Muscle of leg (tissue), 11 donors: ENCODE results near the gene SYNGR1. TPM values are rescaled to one million over a fixed set of nuclear protein-coding genes. Genes with fewer than 3 reads are reported as not detected.
"Not testable (repeated sequence)": the region's sequence is repeated elsewhere in the genome, so short reads cannot be mapped to it uniquely, and the experiment has no call there.

Experiments used
- DNase-seq: peaks from one replicate; pipeline ENCODE4 v3.0.0; 2013
- H3K27ac ChIP-seq: one replicate; pipeline ENCODE4 v1.5.1; 2013; ENCODE audit warnings: mild to moderate bottlenecking, low read length, control low read depth
- H3K27me3 ChIP-seq: one replicate; pipeline ENCODE4 v1.6.1; 2013; ENCODE audit warnings: low read length; ENCODE audit not compliant: control insufficient read depth, insufficient read depth
- H3K36me3 ChIP-seq: one replicate; pipeline ENCODE4 v1.6.1; 2013; ENCODE audit warnings: low read length; ENCODE audit not compliant: control insufficient read depth, insufficient read depth
- H3K4me1 ChIP-seq: one replicate; pipeline ENCODE4 v1.6.1; 2013; ENCODE audit warnings: low read length; ENCODE audit not compliant: control insufficient read depth, insufficient read depth
- H3K4me3 ChIP-seq: one replicate; pipeline ENCODE4 v1.5.1; 2013; ENCODE audit warnings: low read length, control low read depth
- H3K9me3 ChIP-seq: replicated peaks from 2 replicates; pipeline ENCODE4 v1.6.1; 2013; ENCODE audit warnings: low read depth, low read length; ENCODE audit not compliant: control insufficient read depth
- WGBS: methylation state at CpG from one replicate; pipeline ENCODE4 v1.1.5; 2013; ENCODE audit warnings: missing lambda C conversion rate; ENCODE audit not compliant: insufficient coverage; 5-methylcytosine and 5-hydroxymethylcytosine counted together
- polyA plus RNA-seq, 8 donors: library from polyadenylated mRNA; unstranded; fragments of 120-200 nt; gene quantifications; one replicate each; pipeline versions ENCODE4 v1.2.1 to v1.2.3, GENCODE V29; 2013; ENCODE audit warnings: inconsistent platforms in 1 of 8, low replicate concordance in 1 of 8; ENCODE audit not compliant: insufficient read length in 8 of 8, insufficient read depth in 1 of 8
- total RNA-seq: library from RNA; stranded (reverse); fragments of 120-200 nt; gene quantifications from one replicate; pipeline ENCODE4 v1.2.4, GENCODE V29; 2013

The SYNGR1 gene
- total and polyA plus RNA-seq, 9 donors = 6.3 to 19.8 (median 14.0) TPM

- H3K36me3 ChIP-seq, H3K4me3 ChIP-seq, H3K9me3 ChIP-seq, H3K27ac ChIP-seq, H3K27me3 ChIP-seq, DNase-seq: not testable (repeated sequence)
- H3K4me1 ChIP-seq = peaks cover 11% of the 10 kb centered on the region
- 68% methylated on average over 11 of the region's 17 CpGs for WGBS
Measured at GRCh38 chr22:39358197-39358596, 8.4 kb downstream of the SYNGR1 start.

GRCh38 chr22:39359659-39360195 lies 9.9 kb downstream of the SYNGR1 start:
- Histone ChIP-seq H3K4me1 (peaks cover 26% of the 10 kb centered on the region), H3K27me3 (no peaks in the 10 kb centered on the region), H3K36me3 (peaks cover 5% of the 10 kb centered on the region), H3K4me3 (no peak overlapping the region), H3K9me3 (no peaks in the 10 kb centered on the region), H3K27ac (no peak overlapping the region)
- WGBS = 73% methylated on average over 9 of the region's 9 CpGs
- no peak for DNase-seq

- H3K4me3 ChIP-seq = no peak overlapping the region
- H3K36me3 ChIP-seq = peaks cover 5% of the 10 kb centered on the region
- no peaks in the 10 kb centered on the region for H3K9me3 ChIP-seq
- no peaks in the 10 kb centered on the region for H3K27me3 ChIP-seq
- 75% methylated on average over 13 of the region's 18 CpGs for WGBS
- no peak for DNase-seq
- peaks cover 31% of the 10 kb centered on the region for H3K4me1 ChIP-seq
- H3K27ac ChIP-seq = no peak overlapping the region
Measured at GRCh38 chr22:39360242-39360641, 10.5 kb downstream of the SYNGR1 start.

GRCh38 chr22:39360674-39361413 lies 11.1 kb downstream of the SYNGR1 start:
- Histone ChIP-seq H3K9me3 (no peaks in the 10 kb centered on the region), H3K36me3 (peaks cover 5% of the 10 kb centered on the region), H3K27me3 (no peaks in the 10 kb centered on the region), H3K27ac (no peak overlapping the region), H3K4me1 (peaks cover 34% of the 10 kb centered on the region), H3K4me3 (no peak overlapping the region)
- no peak for DNase-seq
- 75% methylated on average over 12 of the region's 14 CpGs for WGBS

GRCh38 chr22:39361496-39361895 lies 11.7 kb downstream of the SYNGR1 start:
- H3K9me3 ChIP-seq = no peaks in the 10 kb centered on the region
- no peak overlapping the region for H3K4me3 ChIP-seq
- DNase-seq = no peak
- H3K4me1 ChIP-seq = peaks cover 31% of the 10 kb centered on the region
- H3K27ac ChIP-seq = no peak overlapping the region
- H3K36me3 ChIP-seq = peaks cover 5% of the 10 kb centered on the region
- no CpG with 5 or more reads among the region's 7 CpGs for WGBS
- H3K27me3 ChIP-seq = no peaks in the 10 kb centered on the region

GRCh38 chr22:39362271-39362670 lies 12.5 kb downstream of the SYNGR1 start:
- Histone ChIP-seq H3K4me3 (no peak overlapping the region), H3K27ac (no peak overlapping the region), H3K4me1 (peaks cover 31% of the 10 kb centered on the region), H3K9me3 (no peaks in the 10 kb centered on the region), H3K36me3 (peaks cover 9% of the 10 kb centered on the region), H3K27me3 (no peaks in the 10 kb centered on the region)
- WGBS = 43% methylated on average over 1 of the region's 11 CpGs
- DNase-seq = no peak

- Histone ChIP-seq H3K4me1 (peaks cover 31% of the 10 kb centered on the region), H3K9me3 (no peaks in the 10 kb centered on the region), H3K27me3 (no peaks in the 10 kb centered on the region), H3K4me3 (no peak overlapping the region), H3K27ac (no peak overlapping the region), H3K36me3 (peaks cover 9% of the 10 kb centered on the region)
- no peak for DNase-seq
- WGBS = 71% methylated on average over 4 of the region's 4 CpGs
Measured at GRCh38 chr22:39362932-39363331, 13.1 kb downstream of the SYNGR1 start.

GRCh38 chr22:39363751-39364515 lies 14.1 kb downstream of the SYNGR1 start:
- WGBS = 34% methylated on average over 16 of the region's 19 CpGs
- H3K27me3 ChIP-seq = no peaks in the 10 kb centered on the region
- peaks cover 5% of the 10 kb centered on the region for H3K36me3 ChIP-seq
- peaks cover 40% of the 10 kb centered on the region for H3K4me1 ChIP-seq
- peak overlapping the region; percentile 9 for H3K27ac ChIP-seq
- H3K4me3 ChIP-seq = no peak overlapping the region
- DNase-seq = no peak
- H3K9me3 ChIP-seq = no peaks in the 10 kb centered on the region

- DNase-seq = peak; percentile 51
- Histone ChIP-seq H3K4me1 (peaks cover 42% of the 10 kb centered on the region), H3K27ac (peak overlapping the region; percentile 29), H3K36me3 (peaks cover 4% of the 10 kb centered on the region), H3K9me3 (no peaks in the 10 kb centered on the region), H3K4me3 (no peak overlapping the region), H3K27me3 (no peaks in the 10 kb centered on the region)
- WGBS = 11% methylated on average over 7 of the region's 11 CpGs
Measured at GRCh38 chr22:39364714-39365491, 15.1 kb downstream of the SYNGR1 start.

- no CpG with 5 or more reads among the region's 3 CpGs for WGBS
- no peaks in the 10 kb centered on the region for H3K27me3 ChIP-seq
- no peak overlapping the region for H3K4me3 ChIP-seq
- no peaks in the 10 kb centered on the region for H3K9me3 ChIP-seq
- H3K4me1 ChIP-seq = peaks cover 42% of the 10 kb centered on the region
- H3K27ac ChIP-seq = peak overlapping the region; percentile 6
- no peak for DNase-seq
- H3K36me3 ChIP-seq = peaks cover 4% of the 10 kb centered on the region
Measured at GRCh38 chr22:39365492-39365780, 15.6 kb downstream of the SYNGR1 start.
